GM21360 (cell line): ENCODE measurements around the gene ABCG5.
A peak's percentile ranks its signal among the peaks of the same experiment; 100 is the strongest.

Experiments
- ATAC-seq: cut with Tn5 transposase; IDR thresholded peaks from one replicate; pipeline ENCODE4 v1.9.1; 2021; ENCODE audit warnings: mild to moderate bottlenecking, moderate library complexity; ENCODE audit not compliant: unreplicated experiment

The ABCG5 gene

GRCh38 chr2:43810888-43811287, 27.8 kb downstream of the ABCG5 start:
- ATAC-seq: no peak

- ATAC-seq: no peak
Measured at GRCh38 chr2:43810452-43810851, 28.2 kb downstream of the ABCG5 start.

GRCh38 chr2:43806719-43807031, 32.0 kb downstream of the ABCG5 start:
- ATAC-seq: no peak

- no peak for ATAC-seq
Measured at GRCh38 chr2:43803113-43803512, 35.5 kb downstream of the ABCG5 start.

- ATAC-seq: no peak
Measured at GRCh38 chr2:43802135-43802534, 36.5 kb downstream of the ABCG5 start.

GRCh38 chr2:43800894-43801293, 37.7 kb downstream of the ABCG5 start:
- no peak for ATAC-seq

- ATAC-seq: no peak
Measured at GRCh38 chr2:43798300-43798699, 40.3 kb downstream of the ABCG5 start.

GRCh38 chr2:43796206-43796605, 42.4 kb downstream of the ABCG5 start:
- no peak for ATAC-seq

GRCh38 chr2:43794956-43795355, 43.7 kb downstream of the ABCG5 start:
- ATAC-seq: no peak

GRCh38 chr2:43792653-43793052, 46.0 kb downstream of the ABCG5 start:
- ATAC-seq: no peak

- ATAC-seq: no peak
Measured at GRCh38 chr2:43791035-43791765, 47.4 kb downstream of the ABCG5 start.

- ATAC-seq: no peak
Measured at GRCh38 chr2:43790147-43790546, 48.5 kb downstream of the ABCG5 start.

GRCh38 chr2:43788646-43789045, 50.0 kb downstream of the ABCG5 start:
- ATAC-seq: no peak

- ATAC-seq: no peak
Measured at GRCh38 chr2:43787895-43788294, 50.7 kb downstream of the ABCG5 start.

GRCh38 chr2:43778233-43778632, 60.4 kb downstream of the ABCG5 start:
- ATAC-seq: no peak

- no peak for ATAC-seq
Measured at GRCh38 chr2:43777306-43777926, 61.2 kb downstream of the ABCG5 start.

GRCh38 chr2:43776324-43776723, 62.3 kb downstream of the ABCG5 start:
- ATAC-seq: no peak

GRCh38 chr2:43774617-43775016, 64.0 kb downstream of the ABCG5 start:
- ATAC-seq: no peak

GRCh38 chr2:43773876-43774613, 64.6 kb downstream of the ABCG5 start, which contains the start of gene DYNC2LI1:
DYNC2LI1 (plus strand) TSS chr2:43774039; CDS start chr2:43774139, 100 bp downstream.
- peak; percentile 93 for ATAC-seq

- ATAC-seq: no peak
Measured at GRCh38 chr2:43766006-43766405, 72.6 kb downstream of the ABCG5 start.

GRCh38 chr2:43764086-43764705, 74.4 kb downstream of the ABCG5 start:
- ATAC-seq: no peak

GRCh38 chr2:43763091-43763490, 75.5 kb downstream of the ABCG5 start:
- ATAC-seq: no peak
